GM03348 (cell line): ENCODE data around the gene MRPL3.
"Not testable (repeated sequence)": the region's sequence is repeated elsewhere in the genome, so short reads cannot be mapped to it uniquely, and the experiment has no call there.

Experiments
- DNase-seq: peaks from one replicate; pipeline ENCODE4 v3.0.0; 2012; ENCODE audit warnings: low spot score

MRPL3 gene

DNA sequence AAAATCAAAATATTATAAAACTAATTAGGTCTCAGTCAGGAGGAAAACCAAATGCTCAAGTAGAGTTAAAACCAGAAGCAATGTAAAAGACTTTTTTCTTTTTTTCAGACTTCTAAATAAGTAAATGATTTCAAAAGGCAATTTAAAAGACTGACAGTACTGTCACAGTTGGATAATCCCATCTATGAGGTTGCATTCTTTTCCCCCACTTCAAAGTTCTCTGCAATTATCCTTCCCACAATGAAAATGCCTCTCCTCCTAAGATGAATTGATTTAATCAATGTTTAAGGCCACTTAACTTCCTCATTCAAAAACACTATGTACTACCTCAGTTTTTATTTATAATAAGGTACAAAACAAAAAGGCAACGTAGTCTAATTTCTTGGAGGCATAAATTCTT, 8.1 kb downstream of the MRPL3 start:
- no peak for DNase-seq

DNA sequence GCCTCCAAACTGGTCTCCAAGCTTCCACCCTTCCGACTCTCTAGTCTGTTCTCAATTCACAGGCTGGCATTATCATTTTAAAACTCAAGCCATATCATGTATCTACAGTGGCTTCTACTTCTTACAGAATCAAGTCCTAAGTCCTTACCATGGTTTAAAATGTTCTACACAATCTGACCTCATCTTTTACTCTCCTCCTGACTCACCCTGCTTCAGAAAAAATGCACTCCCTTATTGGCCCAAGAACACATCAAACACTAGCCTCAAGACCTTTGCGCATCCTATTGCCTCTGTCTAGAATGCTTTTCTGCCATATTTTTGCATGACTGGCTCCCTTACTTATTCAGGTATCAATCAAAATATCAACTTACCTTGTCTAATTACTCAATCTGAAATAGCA, 11.0 kb downstream of the MRPL3 start:
- no peak for DNase-seq

DNA sequence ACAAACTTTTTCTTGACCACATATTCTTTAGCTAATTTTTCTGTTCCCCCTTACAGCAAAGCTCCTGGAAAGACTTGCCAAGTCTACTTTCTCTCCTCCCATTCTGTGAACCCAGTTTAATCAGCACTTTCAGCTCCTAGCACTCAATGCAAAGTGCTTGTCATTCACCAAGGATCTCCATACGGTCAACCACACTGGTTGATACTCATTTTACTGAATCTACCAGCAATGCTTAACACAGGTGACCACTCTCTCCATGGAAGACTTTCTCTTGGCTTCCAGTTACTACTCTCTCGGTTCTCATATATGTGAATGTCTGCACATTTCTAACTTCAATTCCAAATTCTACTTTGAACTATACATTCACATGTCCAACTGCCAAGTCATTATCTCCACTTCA, 11.7 kb downstream of the MRPL3 start:
- no peak for DNase-seq

DNA sequence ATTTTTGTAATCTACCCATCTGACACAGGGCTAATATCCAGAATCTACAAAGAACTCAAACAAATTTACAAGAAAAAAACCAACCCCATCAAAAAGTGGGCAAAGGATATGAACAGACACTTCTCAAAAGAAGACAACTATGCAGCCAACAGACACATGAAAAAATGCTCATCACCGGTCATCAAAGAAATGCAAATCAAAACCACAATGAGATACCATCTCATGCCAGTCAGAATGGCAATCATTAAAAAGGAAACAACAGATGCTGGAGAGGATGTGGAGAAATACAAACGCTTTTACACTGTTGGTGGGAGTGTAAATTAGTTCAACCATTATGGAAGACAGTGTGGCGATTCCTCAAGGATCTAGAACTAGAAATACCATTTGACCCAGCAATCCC, 16.2 kb downstream of the MRPL3 start:
- not testable (repeated sequence) for DNase-seq

DNA sequence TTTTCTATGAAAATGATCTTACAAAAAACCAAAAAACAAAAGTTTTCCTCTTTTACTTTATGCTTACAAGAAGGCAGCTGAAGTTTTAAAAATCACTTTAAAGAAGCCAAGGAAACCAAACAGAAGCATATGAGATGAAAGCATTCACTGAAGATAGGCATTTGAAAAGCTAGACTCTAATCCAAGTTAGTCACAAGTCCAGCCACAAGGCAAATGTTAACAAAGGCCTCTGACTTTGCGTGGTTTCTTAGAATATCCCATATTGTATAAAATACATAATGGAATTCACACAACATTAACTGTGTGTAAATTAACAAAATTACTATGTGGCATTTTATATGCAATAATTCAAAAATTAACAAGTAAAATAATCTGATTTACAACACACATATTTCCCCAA, 17.7 kb downstream of the MRPL3 start:
- DNase-seq: no peak

DNA sequence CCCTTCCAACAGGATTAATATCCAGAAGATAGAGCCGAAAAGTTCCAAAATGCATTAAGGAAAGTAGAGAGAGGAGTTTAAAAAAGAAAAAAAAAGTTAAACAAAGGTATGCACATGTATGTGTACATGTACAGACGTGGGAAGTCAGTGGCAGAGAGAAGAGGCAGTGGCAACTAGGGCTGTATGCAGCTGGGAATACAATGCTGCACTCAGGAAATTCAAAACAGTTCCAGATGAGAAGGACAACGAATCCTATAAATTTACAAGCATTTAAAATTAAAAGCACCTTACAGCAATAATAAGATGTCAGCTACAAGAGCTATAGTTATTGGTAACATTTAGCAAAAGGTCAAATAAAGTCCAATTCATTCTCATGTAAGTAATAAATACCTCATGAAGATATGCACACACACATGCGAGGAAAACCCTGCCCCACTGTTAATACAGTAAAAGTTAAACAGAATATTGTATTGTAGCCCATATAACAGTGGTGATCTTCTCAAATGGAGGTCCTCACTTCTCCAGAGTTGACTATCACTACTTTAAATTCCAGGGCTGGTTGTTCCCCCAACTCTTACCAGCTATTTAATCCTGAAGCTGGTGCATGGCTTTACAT, 18.2 kb downstream of the MRPL3 start:
- DNase-seq: no peak

DNA sequence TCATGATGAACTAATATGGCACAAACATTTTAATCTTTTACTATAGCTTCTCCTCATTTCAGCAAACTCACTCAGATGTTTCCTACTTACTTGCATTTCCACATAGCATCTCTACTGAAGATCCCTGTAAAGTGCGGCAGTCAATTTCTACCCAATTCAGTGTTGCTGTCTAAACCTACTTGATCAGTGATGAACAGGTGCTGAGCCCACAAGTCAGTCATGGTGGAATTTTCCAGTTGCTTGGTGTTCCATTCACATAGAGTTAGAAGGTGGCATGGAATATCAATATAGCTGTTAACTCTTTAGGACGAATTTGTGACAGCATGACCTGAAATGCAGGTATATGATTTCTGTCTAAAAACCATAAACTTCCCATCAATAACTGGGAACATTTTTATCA, 22.7 kb downstream of the MRPL3 start:
- DNase-seq: no peak

DNA sequence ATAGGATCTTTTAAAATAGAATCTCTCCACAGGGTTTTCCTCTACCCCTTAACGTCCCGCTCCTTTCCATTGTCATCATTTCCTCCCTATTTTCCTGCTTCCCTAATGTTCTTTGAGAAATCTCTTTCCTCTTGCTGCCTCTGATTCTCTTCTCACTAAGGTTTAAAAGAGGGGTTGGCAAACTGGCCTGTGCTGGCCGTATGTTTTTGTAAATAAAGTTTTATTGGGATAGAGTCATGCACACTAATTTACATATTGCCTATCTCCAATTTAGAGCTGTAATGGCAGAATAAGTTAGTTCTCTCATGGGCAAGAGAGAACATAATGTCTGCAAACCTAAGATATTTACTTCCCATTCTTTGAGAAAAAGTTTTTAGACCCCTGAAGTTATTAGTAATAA, 25.0 kb downstream of the MRPL3 start:
- no peak for DNase-seq

DNA sequence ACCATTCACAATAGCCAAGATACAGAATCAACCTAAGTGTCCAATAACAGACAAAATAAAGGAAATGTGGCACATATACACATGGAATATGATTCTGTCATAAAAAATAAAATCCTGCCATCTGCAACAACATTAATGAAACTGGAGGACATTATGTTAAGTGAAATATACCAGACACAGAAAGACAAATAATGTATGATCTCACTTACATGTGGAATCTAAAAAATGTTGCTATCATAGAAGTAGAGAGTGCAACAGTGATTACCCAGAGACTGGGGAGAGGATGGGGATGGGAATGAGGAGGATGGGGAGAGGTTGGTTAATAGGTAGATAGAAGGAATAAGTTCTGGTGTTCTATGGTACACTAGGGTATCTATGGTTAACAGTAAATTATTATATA, 28.7 kb downstream of the MRPL3 start:
- DNase-seq: no peak

DNA sequence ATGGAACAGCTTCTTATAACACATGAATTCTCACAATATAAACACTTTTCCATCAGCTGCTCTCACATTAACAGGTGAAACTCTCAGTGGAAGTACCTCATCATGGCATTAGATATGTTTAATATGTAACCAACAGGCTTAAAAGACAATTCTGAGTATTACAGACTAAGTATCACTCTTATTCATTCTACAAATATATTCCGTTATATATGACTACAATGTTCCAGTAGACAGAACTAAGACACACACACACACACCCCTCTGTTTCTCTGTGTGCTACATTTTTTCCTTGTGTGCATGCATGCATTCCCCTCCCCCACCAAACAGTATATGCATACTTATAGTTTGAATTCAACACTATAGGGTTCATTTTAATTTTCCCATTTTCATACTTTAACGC, 32.4 kb downstream of the MRPL3 start:
- no peak for DNase-seq

DNA sequence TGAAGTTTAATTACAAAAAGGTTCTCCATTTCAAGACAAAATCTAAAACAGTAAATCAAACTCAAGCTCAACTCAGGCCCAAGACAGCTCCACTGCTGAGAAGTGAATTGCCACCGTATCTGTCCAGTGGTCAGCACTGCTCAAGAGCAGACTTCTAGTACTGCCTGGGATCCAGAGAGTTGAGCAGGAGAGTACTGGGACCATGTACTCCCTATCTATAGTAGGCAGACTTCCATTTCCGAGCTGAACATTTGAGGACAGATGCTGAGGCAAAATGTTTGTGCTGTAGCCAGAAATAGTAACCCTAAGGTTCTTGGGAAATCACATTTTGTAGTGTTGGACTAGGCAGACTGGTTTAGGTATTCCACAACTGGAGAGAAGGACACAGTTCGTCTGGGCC, 44.1 kb downstream of the MRPL3 start:
- no peak for DNase-seq

DNA sequence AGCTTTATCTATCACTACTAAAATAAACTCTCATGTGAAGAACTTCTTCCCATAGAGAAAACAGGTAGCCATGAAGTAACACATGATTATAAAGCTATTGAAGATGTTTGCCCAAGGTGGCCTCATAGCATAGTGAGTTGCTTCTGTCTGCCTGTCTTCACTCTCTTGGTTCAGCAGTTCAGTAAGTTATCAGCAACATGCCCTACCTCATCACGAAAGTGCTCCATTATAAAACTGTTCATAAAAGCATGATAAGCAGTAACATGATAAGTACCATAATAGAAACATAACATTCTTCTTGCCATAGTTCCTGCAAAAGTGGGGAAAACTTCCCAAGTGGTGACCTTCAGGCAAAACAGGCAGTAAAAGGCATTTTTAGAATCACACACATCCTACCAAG, 45.6 kb downstream of the MRPL3 start:
- DNase-seq: no peak

DNA sequence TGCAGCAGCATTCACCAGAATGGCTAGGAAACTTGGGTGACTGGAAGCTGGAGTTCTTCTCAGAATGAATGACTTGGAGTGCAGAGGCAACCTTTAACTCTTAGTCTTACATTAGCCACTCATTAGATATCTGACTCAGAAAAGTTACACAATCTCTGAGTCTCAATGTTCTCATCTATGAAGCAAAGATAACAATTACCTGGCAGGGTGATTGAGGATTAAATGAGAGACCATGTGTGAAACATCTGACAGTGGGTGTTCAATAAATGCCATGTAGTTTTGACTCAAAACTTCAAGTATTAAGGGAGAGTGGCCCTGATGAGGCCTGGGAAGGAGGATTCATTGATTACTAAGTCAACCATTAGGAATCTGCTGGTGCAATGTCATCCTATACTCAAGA, 48.3 kb downstream of the MRPL3 start:
- peak; percentile 11 for DNase-seq

DNA sequence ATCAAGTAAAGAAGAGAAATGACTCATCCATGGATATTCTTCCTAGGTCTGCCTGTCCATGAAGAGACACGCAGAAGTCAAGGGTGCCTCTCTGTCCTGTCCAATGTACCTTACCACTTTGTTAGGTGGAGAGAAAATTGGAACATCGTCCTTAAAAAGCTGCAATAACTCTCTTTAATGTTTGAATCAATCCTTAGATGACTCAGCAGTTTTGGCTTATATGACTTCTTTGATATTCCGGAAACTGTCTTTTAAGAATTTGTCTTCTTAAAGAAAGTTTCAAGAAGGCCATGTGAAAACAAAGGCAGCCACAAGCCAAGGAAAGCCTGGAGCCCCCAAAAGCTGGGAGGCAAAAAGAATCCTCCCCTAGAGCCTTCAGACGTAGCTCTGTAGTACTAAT, 49.2 kb downstream of the MRPL3 start:
- DNase-seq: no peak

DNA sequence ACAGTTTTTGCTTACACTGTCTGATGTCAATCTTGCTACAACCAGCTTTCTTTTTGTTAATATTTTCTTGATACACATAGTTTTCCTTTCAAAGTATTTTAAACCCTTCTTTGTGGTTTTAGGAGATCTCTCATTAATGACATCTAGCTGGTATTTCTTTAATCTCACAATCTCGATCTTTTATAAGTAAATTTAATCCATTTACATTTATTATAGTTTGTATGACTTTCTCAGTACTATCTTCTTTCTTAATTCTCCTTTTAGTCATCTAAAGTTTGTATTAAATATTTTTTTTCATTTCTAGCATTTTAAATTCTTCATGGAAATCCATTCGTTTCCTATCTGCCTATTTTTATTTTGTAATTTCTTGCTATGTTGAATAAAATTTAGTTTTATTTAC, 55.4 kb downstream of the MRPL3 start:
- DNase-seq: no peak

DNA sequence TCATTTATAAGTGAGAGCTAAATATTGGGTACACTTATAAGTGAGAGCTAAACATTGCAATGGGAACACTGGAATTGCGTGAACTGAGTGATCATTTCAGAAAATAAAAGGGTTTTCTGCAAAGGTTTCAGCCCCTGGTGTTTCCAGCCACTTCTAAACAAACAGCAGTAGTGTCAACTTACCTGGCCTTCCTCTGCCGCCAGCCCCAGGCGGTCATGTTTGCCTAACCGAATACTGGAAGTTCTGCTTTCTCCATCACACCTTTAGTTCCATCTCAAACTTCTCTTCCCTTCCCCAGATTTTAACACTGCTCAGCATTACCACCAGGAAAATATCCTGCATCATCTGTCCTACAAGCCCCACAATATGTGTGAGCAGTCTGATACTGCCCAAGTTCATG, 58.6 kb downstream of the MRPL3 start:
- DNase-seq: no peak

DNA sequence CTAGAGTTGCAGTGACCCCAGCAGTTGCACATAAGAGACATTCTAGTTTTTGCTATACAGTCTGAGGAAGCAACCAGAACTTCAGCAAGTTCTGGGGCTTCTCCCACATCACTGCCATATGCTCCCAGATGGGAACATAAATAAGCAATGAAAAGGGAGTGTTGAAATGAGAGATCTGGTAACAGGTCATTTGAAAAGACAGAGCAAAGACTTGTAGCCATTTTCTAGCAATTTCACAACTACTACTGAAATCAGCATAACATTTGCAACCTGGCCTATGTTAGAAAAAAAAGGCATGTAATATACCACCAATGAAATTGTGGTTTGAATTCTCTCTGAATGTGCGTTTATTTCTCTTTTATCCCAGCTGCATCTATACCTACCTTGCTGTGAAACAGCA, 63.7 kb downstream of the MRPL3 start:
- DNase-seq: no peak

DNA sequence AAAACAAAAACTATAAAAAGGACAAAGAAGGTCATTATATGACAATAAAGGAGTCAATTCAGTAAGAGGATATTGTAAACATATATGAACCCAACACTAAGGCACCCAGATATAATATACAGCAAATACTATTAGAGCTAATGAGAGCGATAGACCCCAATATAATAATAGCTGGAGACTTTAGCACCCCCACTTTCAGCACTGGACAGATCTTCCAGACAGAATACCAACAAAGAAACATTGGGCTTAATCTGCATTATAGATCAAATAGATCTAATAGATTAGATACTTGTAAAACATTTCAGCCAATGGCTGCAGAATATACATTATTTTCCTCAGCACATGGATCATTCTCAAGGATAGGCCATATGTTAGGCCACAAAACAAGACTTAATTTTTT, 67.8 kb downstream of the MRPL3 start:
- DNase-seq: no peak

DNA sequence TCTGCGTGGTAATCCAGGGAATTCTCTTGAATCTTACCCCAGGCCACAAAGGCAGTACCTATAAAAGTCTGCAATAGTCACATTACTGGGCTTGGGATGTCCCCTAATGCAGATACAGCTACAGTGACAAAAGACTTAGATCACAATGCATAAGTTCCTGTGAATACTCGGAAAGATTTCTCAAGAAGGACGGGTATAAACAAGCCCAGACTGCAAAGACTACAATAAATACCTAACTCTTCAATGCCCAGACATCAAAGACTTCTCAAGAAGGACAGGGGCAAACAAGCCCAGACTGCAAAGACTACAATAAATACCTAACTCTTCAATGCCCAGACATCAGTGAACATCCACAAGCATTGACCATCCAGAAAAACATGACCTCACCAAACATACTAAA, 70.3 kb downstream of the MRPL3 start:
- DNase-seq: no peak

DNA sequence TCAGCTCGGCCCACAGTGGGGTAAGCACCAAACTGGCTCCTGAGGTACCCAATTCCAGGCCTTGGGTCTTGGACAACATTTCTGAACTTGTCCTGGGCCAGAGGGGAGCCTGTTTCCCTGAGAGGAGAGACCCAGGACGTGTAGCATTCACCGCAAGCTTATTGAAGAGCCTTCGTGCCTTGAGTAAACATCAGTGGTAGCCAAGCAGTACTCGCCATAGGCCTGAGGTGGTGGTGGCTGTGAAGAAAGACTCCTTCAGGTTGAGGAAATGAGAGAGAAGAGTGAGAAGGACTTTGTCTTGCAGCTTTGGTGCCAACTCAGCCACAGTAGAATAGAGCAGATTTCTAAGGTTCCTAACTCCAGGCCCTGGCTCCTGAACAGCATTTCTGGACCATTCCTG, 71.0 kb downstream of the MRPL3 start:
- no peak for DNase-seq

DNA sequence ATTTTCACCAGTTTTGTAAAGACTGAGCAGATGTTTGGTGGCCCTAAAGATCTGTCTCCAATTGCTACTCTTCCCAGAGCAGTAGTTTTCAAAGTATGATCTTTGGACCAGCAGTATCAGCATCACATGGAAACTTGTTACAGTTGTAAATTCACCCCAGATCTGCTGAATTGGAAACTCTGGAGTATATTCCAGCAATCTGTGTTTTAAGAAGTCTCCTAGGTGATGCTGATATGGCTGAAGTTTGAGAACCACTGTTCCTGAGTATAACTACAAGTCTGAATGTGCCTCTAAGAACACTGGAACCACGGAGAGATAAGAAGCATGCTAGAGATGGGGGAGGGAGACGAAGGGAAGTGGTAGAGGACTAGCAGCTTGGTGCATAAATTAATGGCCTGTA, 75.5 kb downstream of the MRPL3 start:
- no peak for DNase-seq

DNA sequence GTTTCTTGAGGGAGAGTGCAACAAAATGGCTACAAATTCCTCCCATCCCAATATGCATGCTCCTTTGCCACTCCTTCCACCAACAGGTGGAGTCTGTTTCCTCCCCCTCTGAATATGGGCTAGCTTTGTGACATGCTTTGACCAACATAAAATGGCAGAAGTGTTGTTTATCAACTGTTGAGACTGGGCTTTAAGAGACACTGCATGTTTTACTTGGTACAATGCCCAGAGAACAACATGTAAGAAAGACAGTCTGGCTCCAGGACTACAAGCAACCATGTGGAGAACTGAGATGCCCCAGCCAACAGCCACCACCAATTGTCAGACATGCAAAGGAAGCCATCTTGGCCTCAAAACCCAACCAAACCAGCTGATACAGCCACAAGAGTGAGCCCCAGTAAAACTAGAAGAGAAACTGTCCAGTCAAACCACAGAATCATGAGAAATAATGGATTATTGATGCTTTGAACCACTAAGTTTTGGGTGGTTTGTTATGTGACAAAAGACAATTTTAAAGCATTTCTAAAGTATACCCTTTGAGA, 80.7 kb downstream of the MRPL3 start:
- no peak for DNase-seq

DNA sequence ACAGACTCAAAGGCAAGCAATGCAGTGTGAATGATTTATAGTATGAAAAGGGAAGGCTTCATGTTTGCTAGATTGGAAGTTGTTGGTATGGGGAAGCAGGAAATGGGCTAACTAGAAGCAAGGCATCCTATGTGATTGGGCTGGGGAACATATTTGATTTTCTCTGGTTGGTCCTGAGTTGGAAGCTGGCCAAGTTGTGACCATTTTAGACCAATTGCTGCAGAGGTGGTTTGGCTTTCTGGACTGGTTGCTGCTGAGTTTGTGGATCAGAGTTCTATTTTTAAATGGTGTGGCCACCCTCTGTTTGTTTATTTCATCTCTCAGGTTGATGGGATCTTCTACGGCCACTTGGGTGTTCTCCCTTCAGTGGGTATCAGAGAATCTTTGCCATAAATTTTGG, 81.5 kb downstream of the MRPL3 start:
- no peak for DNase-seq

DNA sequence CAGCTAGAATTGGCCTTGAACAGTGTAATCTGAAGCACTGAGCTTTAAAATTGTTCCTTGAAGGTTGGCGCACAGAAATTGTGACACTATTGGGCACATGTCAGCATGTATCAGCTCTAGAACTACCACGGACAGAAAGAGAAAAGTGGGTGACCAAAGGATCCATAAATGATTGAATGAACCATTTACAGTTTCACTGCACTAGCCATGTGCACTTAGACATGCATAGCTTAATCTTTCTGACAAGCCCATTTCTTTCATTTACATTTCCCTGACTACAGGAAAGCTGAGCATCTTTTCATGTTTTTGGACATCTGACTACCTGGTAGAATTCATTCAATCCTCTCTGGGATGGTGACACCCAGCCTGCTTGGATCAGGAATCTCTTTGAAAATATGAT, 85.0 kb downstream of the MRPL3 start:
- no peak for DNase-seq
